Kidney tubule cell (primary cell): ENCODE data around the gene CAPN9.
"Not testable (repeated sequence)": the region's sequence is repeated elsewhere in the genome, so short reads cannot be mapped to it uniquely, and the experiment has no call there.

ENCODE experiments used
- DNase-seq: peaks from one replicate; pipeline ENCODE4 v3.0.0-alpha.2; 2018; ENCODE audit warnings: low spot score

The CAPN9 gene

GRCh38 chr1:230749150-230749549 is 2.0 kb downstream of the CAPN9 start:
- no peak for DNase-seq

- DNase-seq = no peak
Observed at GRCh38 chr1:230749635-230750034, 2.4 kb downstream of the CAPN9 start.

- DNase-seq = peak; percentile 40
Observed at GRCh38 chr1:230750576-230750975, 3.4 kb downstream of the CAPN9 start.

- DNase-seq = no peak
Observed at GRCh38 chr1:230750986-230751625, 3.9 kb downstream of the CAPN9 start.

GRCh38 chr1:230752407-230752806 is 5.2 kb downstream of the CAPN9 start:
- DNase-seq = no peak

GRCh38 chr1:230753191-230753585 is 6.0 kb downstream of the CAPN9 start:
- DNase-seq = no peak

- peak; percentile 37 for DNase-seq
Observed at GRCh38 chr1:230753586-230754251, 6.5 kb downstream of the CAPN9 start.

GRCh38 chr1:230754796-230755195 is 7.6 kb downstream of the CAPN9 start:
- peak; percentile 87 for DNase-seq

GRCh38 chr1:230757856-230758708 is 10.9 kb downstream of the CAPN9 start:
- no peak for DNase-seq

GRCh38 chr1:230758709-230759368 is 11.7 kb downstream of the CAPN9 start:
- DNase-seq = no peak

GRCh38 chr1:230759369-230760065 is 12.3 kb downstream of the CAPN9 start:
- no peak for DNase-seq

- DNase-seq = peak; percentile 32
Observed at GRCh38 chr1:230760360-230760827, 13.2 kb downstream of the CAPN9 start.

GRCh38 chr1:230761443-230762167 is 14.4 kb downstream of the CAPN9 start:
- no peak for DNase-seq

- DNase-seq = no peak
Observed at GRCh38 chr1:230763927-230764591, 16.9 kb downstream of the CAPN9 start.

GRCh38 chr1:230766318-230766717 is 19.1 kb downstream of the CAPN9 start:
- DNase-seq = no peak

- not testable (repeated sequence) for DNase-seq
Observed at GRCh38 chr1:230767859-230768612, 20.8 kb downstream of the CAPN9 start.

GRCh38 chr1:230768903-230769570 is 21.8 kb downstream of the CAPN9 start:
- peak; percentile 37 for DNase-seq

GRCh38 chr1:230770317-230770716 is 23.1 kb downstream of the CAPN9 start:
- DNase-seq = no peak

- no peak for DNase-seq
Observed at GRCh38 chr1:230771773-230772354, 24.7 kb downstream of the CAPN9 start.
